ENCODE data around the gene TMC8.

DNA sequence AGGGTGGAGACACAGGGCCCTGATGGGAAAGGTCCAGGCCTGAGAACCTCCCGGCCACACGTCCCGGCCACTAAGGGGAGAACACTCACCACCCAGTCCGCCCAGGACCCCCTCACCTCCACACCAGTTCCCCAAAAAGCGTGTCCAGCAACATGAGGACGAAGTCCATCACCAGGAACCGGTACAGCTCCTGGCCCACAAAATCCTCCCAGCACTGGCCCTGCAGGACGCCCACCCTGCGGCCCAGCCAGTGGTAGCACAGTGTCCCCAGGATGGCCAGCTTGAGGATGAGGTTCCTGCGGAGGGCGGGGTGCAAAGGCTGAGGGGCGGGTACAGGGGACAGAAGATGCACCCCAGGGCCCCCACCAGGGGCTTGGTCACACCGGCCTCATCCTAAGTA lies 10.0 kb upstream of the TMC8 start:
- TF ChIP-seq, protein P1, sequence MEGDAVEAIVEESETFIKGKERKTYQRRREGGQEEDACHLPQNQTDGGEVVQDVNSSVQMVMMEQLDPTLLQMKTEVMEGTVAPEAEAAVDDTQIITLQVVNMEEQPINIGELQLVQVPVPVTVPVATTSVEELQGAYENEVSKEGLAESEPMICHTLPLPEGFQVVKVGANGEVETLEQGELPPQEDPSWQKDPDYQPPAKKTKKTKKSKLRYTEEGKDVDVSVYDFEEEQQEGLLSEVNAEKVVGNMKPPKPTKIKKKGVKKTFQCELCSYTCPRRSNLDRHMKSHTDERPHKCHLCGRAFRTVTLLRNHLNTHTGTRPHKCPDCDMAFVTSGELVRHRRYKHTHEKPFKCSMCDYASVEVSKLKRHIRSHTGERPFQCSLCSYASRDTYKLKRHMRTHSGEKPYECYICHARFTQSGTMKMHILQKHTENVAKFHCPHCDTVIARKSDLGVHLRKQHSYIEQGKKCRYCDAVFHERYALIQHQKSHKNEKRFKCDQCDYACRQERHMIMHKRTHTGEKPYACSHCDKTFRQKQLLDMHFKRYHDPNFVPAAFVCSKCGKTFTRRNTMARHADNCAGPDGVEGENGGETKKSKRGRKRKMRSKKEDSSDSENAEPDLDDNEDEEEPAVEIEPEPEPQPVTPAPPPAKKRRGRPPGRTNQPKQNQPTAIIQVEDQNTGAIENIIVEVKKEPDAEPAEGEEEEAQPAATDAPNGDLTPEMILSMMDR (IDR thresholded peaks at IDR 0.05), result no peak
- TF ChIP-seq EP300 (IDR thresholded peaks at IDR 0.05) (no peak), CBX2 (IDR thresholded peaks at IDR 0.05; ENCODE audit: borderline replicate concordance, low read depth) (no peak), RAD21 (conservative IDR thresholded peaks at IDR 0.05 in 1 of 2, IDR thresholded peaks at IDR 0.05 in 1 of 2) (no peak), POLR2A (IDR thresholded peaks at IDR 0.05; ENCODE audit: low read length) (no peak), BHLHE40 (IDR thresholded peaks at IDR 0.05; ENCODE audit: low read depth, low read length) (no peak), MYC (IDR thresholded peaks at IDR 0.05; ENCODE audit: borderline replicate concordance, low read length) (no peak), HOXA7 (CRISPR knock-in tag; IDR thresholded peaks at IDR 0.05) (no peak), SMC3 (IDR thresholded peaks at IDR 0.05) (no peak), KDM1A (IDR thresholded peaks at IDR 0.05; ENCODE audit: low read depth) (no peak)
